ENCODE data around the gene CBL.
A peak's percentile ranks its signal among the peaks of the same experiment; 100 is the strongest.
"Not testable (repeated sequence)": the region's sequence is repeated elsewhere in the genome, so short reads cannot be mapped to it uniquely, and the experiment has no call there.

Gene CBL

DNA sequence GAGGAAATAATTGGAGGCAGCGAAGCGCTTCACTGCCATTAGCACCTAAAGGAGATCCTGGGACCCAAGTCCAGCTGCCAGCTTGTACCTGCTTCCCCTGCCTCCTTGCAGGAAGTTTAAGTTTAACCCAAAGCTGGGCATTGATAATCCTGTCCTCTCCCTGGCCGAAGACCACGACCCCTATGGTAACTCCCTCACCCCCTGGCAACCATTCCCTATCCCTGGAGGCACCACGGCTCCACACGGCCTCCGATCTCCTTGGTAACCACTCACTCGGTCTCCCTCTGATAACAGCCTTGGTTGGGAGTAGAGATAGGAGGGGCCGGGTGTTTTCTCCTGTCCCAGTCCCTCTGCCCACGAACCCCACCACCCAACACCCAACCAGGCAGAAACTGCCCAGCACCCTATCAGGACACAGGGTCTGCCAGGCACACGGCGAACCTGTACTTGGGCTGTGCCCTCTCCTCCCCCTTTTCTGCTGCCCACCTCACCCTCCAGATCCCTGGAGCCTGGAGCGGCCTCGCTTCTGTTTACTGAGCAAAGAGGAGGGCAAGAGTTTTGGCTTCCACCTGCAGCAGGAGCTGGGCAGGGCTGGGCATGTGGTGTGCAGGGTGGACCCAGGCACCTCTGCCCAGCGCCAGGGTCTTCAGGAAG, 20.0 kb upstream of the CBL start:
- FAIRE-seq = no peak

DNA sequence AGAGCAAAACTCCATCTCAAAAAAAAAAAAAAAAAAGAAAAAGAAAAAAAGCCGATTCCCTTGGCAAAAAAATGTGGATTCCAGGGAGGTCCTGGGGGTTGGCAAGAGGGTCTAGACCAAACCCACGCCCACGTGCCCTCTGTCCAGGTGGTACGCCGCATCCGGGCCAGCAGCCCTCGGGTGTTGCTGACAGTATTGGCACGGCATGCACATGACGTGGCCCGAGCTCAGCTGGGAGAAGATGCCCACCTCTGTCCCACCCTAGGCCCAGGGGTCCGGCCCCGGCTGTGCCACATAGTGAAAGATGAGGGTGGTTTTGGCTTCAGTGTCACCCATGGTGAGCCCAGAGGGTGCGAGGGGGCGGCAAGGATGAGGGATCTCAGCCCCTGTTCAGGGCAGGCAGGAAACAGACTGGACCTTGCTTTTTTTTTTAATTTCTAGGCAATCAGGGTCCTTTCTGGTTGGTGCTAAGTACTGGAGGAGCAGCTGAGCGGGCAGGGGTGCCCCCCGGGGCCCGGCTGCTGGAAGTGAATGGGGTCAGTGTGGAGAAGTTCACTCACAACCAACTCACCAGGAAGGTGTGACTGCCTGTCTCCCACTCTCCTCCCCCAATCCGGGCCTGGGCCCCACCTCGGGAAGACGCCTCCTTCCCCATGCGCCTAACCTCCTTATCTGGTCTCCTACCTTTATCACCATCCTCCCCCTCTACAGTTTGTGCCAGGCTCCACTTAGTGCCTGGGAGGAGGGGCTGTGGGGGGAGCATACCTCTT, 18.8 kb upstream of the CBL start:
- no peak for FAIRE-seq

DNA sequence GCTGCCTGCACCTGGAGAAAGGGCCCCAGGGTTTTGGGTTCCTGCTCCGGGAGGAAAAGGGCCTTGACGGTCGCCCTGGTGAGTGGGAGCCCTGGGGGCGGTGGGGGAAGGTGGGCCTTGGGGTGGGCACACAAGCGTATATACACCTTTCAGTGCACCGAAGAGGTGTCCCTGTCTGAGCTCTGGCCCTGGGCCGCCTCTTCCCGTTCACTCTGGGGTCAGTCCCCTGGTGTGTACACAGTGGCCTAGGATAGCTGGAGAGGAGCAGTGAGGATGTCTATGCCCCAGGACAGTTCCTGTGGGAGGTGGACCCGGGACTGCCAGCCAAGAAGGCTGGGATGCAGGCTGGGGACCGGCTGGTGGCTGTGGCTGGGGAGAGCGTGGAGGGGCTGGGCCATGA, 18.1 kb upstream of the CBL start:
- no peak for FAIRE-seq

DNA sequence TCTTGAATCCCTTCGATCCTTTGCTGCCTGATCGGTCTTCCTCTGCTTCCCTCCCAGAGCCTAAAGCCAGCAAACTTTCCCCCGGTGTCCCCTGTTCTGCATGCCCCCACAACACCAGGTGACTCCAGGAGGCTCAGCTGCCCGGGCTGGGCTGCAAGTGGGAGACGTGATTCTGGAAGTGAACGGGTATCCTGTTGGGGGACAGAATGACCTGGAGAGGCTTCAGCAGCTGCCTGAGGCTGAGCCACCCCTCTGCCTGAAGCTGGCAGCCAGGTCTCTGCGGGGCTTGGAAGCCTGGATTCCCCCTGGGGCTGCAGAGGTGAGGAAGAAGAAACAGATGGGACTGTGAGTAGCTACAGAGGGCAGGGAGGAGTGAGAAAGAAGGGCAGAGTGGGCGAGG, 17.3 kb upstream of the CBL start:
- FAIRE-seq = no peak

DNA sequence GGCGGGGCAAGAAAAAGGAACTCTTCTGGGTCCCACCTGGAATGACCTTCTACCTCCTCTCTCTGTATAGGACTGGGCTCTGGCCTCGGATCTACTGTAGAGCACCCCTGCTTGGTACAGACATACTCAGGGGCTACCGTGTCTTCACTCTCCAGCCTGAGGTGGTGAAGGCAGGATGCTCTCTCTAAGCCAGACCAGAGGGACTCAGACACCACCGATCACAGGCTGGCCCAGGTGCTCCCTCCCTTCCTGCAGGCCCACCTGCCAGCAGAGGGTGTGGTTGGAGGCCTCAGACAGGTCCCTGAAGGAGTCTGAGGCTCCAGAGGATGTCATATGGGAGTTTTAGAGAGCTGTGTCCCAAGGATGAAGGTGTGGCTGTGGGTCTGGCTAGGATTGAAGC, 16.7 kb upstream of the CBL start:
- FAIRE-seq = no peak

DNA sequence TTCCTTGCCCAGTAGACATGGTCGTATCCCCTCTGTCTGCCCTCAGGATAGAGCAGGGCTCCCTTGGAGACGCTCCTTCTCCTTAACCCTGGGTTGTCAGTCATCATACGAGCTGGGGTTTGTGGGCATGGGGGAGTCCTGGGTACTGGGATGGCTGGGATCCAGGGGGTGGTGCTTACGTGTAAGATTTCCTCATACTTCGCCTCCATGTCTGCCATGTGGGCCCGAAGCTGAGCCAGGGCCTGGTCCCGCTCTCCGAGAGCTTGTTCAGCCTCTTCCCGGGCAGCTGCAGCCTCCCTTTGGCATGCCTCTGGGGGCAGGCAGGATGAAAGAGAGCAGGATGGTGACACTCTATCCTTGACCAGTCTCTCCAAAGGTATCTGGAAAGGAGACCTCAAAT, 15.6 kb upstream of the CBL start:
- FAIRE-seq = no peak

DNA sequence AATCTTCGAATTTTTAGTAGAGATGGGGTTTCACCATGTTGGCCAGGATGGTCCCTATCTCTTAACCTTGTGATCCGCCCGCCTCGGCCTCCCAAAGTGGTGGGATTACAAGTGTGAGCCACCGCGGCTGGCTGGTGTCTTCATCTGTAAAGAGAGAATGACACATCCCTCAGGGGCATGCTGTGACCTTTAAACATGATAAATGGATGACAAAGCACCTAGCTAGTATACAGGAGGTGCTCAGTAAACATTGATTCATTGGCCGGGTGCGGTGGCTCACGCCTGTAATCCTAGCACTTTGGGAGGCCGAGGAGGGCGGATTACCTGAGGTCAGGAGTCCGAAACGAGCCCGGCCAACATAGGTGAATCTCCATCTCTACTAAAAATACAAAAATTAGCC, 14.9 kb upstream of the CBL start:
- not testable (repeated sequence) for FAIRE-seq

DNA sequence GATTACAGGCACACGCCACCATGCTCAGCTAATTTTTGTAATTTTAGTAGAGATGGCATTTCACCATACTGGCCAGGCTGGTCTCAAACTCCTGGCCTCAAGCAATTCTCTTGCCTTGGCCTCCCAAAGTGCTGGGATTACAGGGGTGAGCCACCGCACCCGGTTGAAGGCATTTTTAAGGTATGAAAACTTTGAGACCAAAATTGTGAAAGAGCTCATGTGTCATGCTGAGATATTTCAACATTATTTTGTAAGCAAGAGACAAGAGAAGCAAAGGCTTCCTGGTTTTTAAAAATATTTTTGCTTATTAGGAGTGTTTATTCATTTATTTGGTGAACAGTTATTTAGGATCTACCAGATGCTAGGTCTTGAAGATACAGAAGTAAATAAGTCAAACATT, 14.0 kb upstream of the CBL start:
- FAIRE-seq = no peak

DNA sequence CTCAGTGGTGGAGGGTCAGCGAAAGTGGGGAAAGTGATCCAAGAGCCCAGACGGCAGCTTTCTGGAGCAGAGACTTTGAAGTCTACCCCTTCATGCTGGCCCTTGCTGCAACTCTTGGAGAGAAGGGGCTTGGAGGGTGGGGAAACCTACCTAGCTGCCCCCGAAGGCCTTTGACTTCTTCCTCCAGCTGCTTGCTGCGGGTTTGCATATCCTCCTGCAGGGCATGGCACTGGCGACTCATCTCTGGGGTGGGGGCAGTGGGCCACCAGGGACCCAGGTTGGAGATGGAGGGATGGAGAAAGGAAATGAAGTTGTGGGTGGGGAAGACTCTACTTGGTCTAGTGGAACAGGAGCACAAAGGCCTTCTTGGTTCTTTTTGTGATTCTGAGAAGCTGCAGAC, 13.1 kb upstream of the CBL start:
- no peak for FAIRE-seq

DNA sequence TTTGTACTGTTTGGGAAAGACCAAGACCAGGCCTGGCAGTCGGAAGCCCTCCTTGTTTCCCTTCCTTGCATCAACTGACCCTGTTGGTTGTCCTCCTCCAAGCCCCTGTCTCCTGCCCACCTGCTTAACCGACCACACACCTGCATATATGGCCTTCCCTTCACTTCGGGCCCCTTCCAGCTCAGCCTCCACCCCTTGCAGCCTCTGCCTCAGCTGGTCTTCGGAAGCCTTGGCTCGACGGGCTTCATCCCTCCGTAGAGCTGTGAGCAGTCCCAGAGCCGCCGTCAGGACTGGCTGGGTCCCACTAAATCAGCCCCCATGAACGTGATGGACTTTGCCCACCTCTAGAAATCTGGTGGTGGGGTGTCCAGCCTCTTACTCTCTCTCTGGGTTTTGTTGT, 12.5 kb upstream of the CBL start:
- no peak for FAIRE-seq

DNA sequence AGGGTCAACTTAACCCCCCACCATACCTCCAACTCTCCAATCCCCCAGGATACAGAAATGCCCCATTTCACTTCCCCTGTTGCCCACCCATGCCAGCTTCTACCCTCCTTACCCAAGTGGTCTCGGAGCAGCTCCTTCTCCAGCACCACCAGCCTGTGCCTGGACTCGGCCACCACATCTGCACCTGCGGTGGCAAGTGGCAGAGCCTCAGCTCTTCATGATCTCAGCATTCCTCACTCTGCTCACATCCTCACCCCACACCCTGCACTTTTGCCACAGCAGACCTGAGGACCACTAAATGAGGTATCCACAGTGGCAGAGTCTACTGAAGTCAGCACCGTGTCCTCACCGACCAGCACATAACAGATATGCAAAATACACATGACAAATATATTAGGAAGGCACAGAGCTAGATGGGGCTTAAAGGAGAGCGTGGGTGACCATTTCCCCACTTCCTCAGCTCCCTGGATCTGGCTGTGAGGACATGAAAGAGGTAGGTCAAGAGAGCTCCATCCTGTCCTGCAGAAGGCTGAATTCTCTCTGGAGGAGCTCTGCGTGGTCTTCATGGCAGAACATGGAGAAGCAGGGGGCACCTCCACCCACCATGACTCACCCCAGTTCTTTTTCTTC, 11.2 kb upstream of the CBL start:
- FAIRE-seq = no peak

DNA sequence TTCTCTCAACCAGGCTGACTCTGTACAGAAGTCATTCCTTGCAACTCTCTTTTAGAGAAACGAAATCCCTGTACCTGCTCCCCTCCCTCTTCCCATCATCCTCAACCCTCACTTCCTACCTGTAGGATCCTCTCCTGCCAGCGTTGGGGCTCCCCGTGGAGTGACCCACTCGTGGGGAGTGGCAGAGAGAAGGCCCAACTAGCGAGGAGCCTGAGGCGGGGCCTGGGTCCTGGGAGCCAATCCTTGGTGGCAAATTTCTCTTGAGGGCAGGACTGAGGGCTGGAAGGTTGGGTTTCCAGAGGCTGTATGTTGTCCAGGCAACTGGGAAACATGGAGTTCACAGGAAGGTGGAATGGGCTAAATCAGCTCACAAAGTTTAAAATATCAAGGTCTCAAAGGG, 10.5 kb upstream of the CBL start:
- no peak for FAIRE-seq

DNA sequence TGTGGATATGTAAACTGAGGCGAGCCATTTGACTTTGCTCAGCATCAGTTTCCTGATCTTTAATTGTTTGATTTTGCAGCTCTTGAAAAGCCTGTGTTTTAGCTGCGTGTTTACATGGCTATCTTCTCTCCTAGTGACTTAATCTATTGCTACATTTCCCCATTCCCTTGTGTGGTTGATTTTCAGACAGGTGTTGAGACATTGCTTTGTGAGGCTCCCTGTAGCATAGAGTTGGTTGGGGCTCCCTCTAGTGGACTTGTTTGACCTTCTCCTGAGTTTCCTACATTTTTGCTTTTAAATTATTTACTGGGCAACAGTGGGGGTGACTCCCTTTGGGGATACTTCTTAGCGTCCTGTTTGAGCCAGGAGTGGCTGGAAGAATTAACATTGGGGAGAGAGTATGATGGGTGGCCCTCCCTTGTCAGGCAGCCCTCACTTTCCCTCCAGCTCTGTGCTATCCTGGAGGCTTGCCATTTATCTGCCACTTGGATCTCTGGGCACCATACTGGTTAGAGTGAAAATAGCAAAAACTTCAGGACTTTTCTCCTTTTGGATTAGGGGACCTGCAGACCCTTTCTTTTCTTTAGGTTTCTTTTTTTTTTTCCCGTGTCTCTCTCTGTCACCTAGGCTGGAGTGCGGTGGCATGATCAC, 9.2 kb upstream of the CBL start:
- FAIRE-seq = peak; percentile 93

DNA sequence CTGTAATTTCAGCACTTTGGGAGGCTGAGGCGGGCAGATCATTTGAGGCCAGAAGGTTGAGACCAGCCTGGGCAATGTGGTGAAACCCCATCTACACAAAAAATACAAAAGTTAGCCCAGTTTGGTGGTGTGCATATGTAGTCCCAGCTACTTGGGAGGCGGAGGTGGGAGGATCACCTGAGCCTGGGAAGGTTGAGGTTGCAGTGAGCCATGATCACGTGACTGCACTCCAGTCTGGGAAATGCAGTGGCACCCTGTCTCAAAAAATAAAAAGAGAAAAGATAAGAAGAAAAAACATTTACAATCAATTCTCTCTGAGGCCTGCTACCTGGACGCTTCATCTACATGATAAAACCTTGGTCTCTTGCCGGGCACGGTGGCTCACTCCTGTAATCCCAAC, 7.2 kb upstream of the CBL start:
- FAIRE-seq = no peak

DNA sequence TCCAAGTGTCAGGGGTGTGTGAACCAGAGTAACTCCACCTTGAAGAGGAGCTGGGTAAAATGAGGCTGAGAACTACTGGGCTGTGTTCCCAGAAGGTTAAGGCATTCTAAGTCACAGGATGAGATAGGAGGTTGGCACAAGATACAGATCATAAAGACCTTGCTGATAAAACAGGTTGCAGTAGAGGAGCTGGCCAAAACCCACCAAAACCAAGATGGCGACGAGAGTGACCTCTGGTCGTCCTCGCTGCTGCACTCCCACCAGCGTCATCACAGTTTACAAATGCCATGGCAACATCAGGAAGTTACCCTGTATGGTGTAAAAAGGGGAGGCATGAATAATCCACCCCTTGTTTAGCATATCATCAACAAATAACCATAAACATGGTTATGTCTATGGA, 4.9 kb upstream of the CBL start:
- not testable (repeated sequence) for FAIRE-seq

DNA sequence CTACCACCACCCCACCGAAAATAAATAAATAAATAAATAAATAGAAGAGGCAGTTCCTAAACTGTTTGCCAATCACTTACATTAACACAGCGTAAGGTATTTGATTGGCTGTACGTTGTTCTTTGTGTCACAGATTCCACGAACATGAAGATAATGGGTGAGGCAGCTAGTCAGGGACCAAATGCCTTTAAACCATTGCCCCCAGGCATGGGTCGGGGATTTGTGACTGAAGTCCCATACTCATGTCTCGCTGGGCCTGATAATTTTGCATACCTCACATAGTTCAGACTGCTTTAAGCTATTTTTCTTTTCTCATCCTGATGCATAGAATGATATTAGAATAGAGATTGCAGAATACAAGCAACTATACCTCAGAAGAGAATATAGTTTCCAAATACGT, 3.6 kb upstream of the CBL start:
- FAIRE-seq = no peak

DNA sequence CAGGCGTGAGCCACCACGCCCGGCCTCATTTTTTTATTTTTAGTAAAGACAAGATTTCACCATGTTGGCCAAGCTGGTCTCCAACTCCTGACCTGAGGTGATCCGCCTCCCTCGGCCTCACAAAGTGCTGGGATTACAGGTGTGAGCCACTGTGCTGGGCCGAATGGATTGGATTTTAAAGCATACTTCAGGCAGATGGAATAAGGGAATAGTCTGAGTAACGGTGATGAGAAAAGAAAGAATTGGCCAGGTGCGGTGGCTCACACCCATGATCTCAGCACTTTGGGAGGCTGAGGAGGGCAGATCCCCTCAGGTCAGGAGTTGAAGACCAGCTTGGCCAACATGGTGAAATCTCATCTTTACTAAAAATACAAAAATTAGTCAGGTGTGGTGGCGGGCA, 2.1 kb upstream of the CBL start:
- FAIRE-seq = no peak

DNA sequence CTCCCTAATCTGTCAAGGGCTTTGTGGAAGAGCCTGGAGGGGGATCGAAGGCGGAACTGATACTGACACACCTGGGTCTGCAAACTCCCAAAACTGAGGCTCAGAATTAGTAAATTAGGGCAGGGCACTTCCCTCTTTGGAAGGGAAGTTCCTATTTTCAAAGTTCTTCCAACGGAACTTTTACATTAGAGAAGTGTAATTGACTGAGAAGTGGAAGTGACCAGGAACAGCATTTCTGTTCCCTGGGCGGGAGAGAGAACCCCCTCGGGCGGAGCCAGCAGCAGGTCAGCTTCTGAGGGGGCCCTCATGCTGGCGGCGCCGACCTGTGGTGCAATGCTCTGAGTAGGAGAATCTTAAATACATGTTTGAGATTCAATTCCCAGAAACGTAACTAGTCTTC, 1.1 kb upstream of the CBL start:
- no peak for FAIRE-seq

DNA sequence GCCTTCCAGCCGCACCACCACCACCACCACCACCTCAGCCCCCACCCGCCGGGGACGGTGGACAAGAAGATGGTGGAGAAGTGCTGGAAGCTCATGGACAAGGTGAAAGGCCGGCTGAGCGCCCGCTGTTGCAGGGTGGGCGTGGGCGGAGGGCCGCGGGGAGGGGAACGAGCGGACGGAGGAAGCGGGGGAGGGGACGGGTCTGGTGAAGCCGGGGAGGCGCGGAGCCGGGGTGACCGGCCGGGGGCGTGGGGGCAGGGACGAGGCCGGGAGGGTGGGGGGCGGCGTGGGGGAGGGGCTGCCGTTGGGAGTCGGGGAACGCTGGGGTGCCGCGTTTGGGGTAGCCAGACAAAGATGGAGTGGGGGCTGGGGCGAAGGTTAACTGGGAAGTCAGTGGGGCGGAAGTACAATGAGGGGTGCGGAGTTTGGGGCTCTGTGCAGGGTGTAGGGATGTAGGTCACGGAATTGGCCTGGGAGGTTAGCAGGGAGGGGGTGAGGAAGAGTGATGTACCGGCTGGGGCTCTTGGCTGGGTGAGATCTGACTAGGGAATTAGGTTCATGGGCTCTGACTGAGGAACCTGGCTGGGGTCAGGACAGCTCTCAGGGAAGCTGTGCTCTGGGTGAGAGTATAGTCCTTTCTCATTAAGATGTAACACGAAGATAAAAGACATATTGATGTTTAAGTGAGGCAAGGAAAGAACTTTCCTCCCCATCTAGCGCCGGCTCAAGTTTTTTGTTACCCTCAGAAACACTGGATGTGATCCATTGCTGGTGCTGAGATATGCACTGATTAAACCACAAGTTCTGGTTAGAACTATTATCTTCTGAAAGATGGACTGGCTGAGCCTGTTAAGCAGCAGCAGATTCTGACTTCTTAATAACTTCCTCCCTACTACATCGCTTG, 624 bp downstream of the CBL start:
- no peak for FAIRE-seq

DNA sequence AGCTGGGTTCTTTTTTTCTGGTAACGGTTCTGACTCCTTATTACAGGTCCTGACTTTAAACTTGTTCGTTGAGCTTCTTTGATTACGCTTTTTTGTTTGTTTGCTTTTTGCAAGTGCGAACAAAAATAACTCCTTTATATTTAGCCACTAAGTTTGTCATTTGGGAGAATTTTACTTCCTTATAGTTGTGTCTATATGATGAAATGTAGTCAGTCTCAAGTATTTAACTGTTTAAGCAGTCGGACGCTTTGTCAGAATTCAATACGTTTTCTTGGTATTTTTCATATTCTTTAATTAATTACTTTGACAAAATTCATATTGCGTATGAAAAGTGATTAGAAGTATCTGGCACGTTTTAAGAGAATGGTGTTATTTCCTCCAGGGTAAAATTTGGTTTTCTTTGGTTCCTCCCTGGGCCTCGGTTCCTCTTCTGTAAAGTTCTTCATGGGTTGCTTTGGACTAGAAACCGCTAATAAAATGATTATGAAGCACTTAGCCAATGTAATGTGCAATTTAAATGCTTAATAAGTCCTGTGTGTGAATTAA, 1.3 kb downstream of the CBL start:
- FAIRE-seq = no peak

DNA sequence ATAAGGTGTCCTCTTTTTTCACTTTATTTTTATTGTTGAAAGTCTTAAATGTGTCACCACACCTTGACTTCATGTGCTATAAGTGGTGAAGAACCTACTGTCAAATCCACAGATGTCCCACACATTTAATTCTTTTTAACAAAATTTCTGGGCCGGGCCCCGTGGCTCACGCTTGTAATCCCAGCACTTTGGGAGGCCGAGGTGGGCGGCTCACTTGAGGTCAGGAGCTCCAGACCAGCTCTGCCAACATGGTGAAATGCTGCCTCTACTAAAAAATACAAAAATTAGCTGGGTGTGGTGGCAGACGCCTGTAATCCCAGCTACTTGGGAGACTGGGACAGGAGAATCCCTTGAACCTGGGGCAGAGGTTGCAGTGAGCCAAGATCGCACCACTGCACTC, 3.0 kb downstream of the CBL start:
- no peak for FAIRE-seq

DNA sequence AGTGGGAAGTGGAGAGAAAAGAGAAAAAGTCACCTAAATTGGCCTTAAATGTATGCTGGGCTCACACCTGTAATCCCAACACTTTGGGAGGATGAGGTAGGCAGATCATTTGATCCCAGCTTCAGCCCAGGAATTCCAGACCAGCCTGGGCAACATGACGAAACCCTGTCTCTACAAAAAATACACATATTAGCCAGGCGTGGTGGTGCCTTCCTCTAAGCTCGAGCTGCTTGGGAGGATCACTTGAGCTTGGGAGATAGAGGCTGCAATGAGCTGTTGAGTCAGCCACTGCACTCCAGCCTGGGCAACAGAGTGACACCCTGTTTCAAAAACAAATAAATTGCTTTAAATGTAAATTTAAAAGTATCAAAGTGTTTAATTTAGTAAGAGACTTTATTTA, 3.9 kb downstream of the CBL start:
- FAIRE-seq = no peak

All from A204.1 (cell line).